HepG2 (cell line): Measurements from ENCODE around the gene SLC48A1. TPM values are rescaled to one million over a fixed set of nuclear protein-coding genes. Genes with fewer than 3 reads are reported as not detected.

ENCODE experiments used
- AKAP8 ChIP-seq: sonication (generic); formaldehyde crosslinking; IDR thresholded peaks from 2 replicates; pipeline ENCODE4 v1.5.1; 2020; ENCODE audit warnings: mild to moderate bottlenecking, missing genetic modification reagents
- CSRNP2 ChIP-seq: sonication (generic); formaldehyde crosslinking; conservative IDR thresholded peaks from 2 replicates; pipeline ENCODE4 v1.8.0; 2022; ENCODE audit warnings: low read depth, missing genetic modification reagents
- FOXO1 ChIP-seq: sonication (generic); formaldehyde crosslinking; IDR thresholded peaks from 2 replicates; pipeline ENCODE4 v1.4.0; 2020; ENCODE audit warnings: missing genetic modification reagents
- GPBP1L1 ChIP-seq: sonication (generic); formaldehyde crosslinking; IDR thresholded peaks from 2 replicates; pipeline ENCODE4 v1.5.0; 2020; ENCODE audit warnings: mild to moderate bottlenecking, missing genetic modification reagents
- KMT2A ChIP-seq: sonication (generic); formaldehyde crosslinking; IDR thresholded peaks from 2 replicates; pipeline ENCODE4 v1.4.0; 2020; ENCODE audit warnings: missing genetic modification reagents
- SNAPC5 ChIP-seq: sonication (generic); formaldehyde crosslinking; IDR thresholded peaks from 2 replicates; pipeline ENCODE4 v1.8.1; 2023; ENCODE audit warnings: mild to moderate bottlenecking, missing genetic modification reagents, borderline replicate concordance
- TEAD2 ChIP-seq: sonication (generic); formaldehyde crosslinking; IDR thresholded peaks from 2 replicates; pipeline ENCODE4 v1.9.0; 2021; ENCODE audit warnings: missing genetic modification reagents
- THAP7 ChIP-seq: sonication (generic); formaldehyde crosslinking; IDR thresholded peaks from 2 replicates; pipeline ENCODE4 v1.8.1; 2023; ENCODE audit warnings: mild to moderate bottlenecking, missing genetic modification reagents
- THYN1 ChIP-seq: sonication (generic); formaldehyde crosslinking; IDR thresholded peaks from 2 replicates; pipeline ENCODE4 v1.8.1; 2023; ENCODE audit warnings: low read depth, mild to moderate bottlenecking, moderate library complexity, missing genetic modification reagents, borderline replicate concordance
- WIZ ChIP-seq: sonication (generic); formaldehyde crosslinking; IDR thresholded peaks from 2 replicates; pipeline ENCODE4 v1.5.1; 2020; ENCODE audit warnings: mild to moderate bottlenecking, missing genetic modification reagents
- ZBTB8A ChIP-seq: sonication (generic); formaldehyde crosslinking; IDR thresholded peaks from 2 replicates; pipeline ENCODE4 v1.4.0; 2020; ENCODE audit warnings: mild to moderate bottlenecking, low read depth, missing genetic modification reagents, borderline replicate concordance
- ZNF230 ChIP-seq: sonication (generic); formaldehyde crosslinking; IDR thresholded peaks from 2 replicates; pipeline ENCODE4 v1.4.0; 2020; ENCODE audit warnings: mild to moderate bottlenecking, missing genetic modification reagents
- ZNF556 ChIP-seq: sonication (generic); formaldehyde crosslinking; IDR thresholded peaks from 2 replicates; pipeline ENCODE4 v1.4.0; 2020; ENCODE audit warnings: mild to moderate bottlenecking, missing genetic modification reagents, borderline replicate concordance
- ZNF567 ChIP-seq: sonication (generic); formaldehyde crosslinking; IDR thresholded peaks from 2 replicates; pipeline ENCODE4 v1.8.1; 2023; ENCODE audit warnings: mild to moderate bottlenecking, missing genetic modification reagents, borderline replicate concordance
- ZNF577 ChIP-seq: sonication (generic); formaldehyde crosslinking; IDR thresholded peaks from 2 replicates; pipeline ENCODE4 v1.4.0; 2020; ENCODE audit warnings: mild to moderate bottlenecking, low read depth, missing genetic modification reagents, borderline replicate concordance
- ZNF703 ChIP-seq: sonication (generic); formaldehyde crosslinking; IDR thresholded peaks from 2 replicates; pipeline ENCODE4 v1.5.1; 2020; ENCODE audit warnings: missing genetic modification reagents, mild to moderate bottlenecking, moderate library complexity, borderline replicate concordance
- ZSCAN12 ChIP-seq: sonication (generic); formaldehyde crosslinking; IDR thresholded peaks from 2 replicates; pipeline ENCODE4 v1.9.0; 2021; ENCODE audit warnings: mild to moderate bottlenecking, missing genetic modification reagents
- ZSCAN25 ChIP-seq: sonication (generic); formaldehyde crosslinking; IDR thresholded peaks from 2 replicates; pipeline ENCODE4 v1.8.0; 2022; ENCODE audit warnings: mild to moderate bottlenecking, missing genetic modification reagents
- polyA plus RNA-seq, 8 experiments: library from polyadenylated mRNA; depleted of rRNA in 3 of 8; stranded (reverse) in 7 of 8; unstranded in 1 of 8; fragments of >200 nt; fragmentation: Illumina TruSeq in 4 of 8; extraction: Trizol in 4 of 8; gene quantifications; 2 replicates each; pipeline versions ENCODE4 v1.2.1 to v1.2.3, GENCODE V29; 2011 to 2016; ENCODE audit warnings: low read depth in 4 of 8, missing spikeins in 1 of 8, mixed read lengths in 1 of 8; ENCODE audit not compliant: insufficient read depth in 1 of 8
- total RNA-seq, 5 experiments: library from RNA; depleted of rRNA; stranded (reverse); fragments of >200 nt; fragmentation: Illumina TruSeq; extraction: Trizol; gene quantifications; 2 replicates each; pipeline ENCODE4 v1.2.3, GENCODE V29; 2016; ENCODE audit warnings: low read depth in 1 of 5
- TF ChIP-seq, protein P1 (sequence below): sonication (generic); formaldehyde crosslinking; IDR thresholded peaks from 2 replicates; pipeline ENCODE4 v1.5.1; 2020; ENCODE audit warnings: mild to moderate bottlenecking, missing genetic modification reagents
- TF ChIP-seq, protein P2 (sequence below): sonication (generic); formaldehyde crosslinking; IDR thresholded peaks from 2 replicates; pipeline ENCODE4 v1.5.1; 2020; ENCODE audit warnings: mild to moderate bottlenecking, missing genetic modification reagents, borderline replicate concordance

Gene SLC48A1
- total and polyA plus RNA-seq, 2 of the 13 experiments (the other 11 are each of a cell fraction or from before 2014, with no cell fraction given) = 2.2 to 3.7 TPM

- TF ChIP-seq, protein P1, sequence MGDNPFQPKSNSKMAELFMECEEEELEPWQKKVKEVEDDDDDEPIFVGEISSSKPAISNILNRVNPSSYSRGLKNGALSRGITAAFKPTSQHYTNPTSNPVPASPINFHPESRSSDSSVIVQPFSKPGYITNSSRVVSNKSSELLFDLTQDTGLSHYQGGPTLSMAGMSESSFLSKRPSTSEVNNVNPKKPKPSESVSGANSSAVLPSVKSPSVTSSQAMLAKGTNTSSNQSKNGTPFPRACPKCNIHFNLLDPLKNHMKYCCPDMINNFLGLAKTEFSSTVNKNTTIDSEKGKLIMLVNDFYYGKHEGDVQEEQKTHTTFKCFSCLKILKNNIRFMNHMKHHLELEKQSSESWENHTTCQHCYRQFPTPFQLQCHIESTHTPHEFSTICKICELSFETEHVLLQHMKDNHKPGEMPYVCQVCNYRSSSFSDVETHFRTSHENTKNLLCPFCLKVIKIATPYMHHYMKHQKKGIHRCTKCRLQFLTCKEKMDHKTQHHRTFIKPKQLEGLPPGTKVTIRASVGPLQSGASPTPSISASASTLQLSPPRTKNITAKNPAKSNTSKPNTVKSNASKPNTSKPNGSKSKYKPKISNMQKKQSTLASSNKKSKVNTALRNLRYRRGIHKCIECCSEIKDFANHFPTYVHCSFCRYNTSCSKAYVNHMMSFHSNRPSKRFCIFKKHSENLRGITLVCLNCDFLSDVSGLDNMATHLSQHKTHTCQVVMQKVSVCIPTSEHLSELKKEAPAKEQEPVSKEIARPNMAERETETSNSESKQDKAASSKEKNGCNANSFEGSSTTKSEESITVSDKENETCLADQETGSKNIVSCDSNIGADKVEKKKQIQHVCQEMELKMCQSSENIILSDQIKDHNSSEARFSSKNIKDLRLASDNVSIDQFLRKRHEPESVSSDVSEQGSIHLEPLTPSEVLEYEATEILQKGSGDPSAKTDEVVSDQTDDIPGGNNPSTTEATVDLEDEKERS (CRISPR knock-in tag) = no peak
- no peak for TF ChIP-seq ZNF567 (CRISPR knock-in tag)
- TF ChIP-seq ZBTB8A (CRISPR knock-in tag) = no peak
- TF ChIP-seq AKAP8 (CRISPR knock-in tag) = no peak
- peak; percentile 7; the same call in 1 of the 2 replicates for TF ChIP-seq FOXO1 (CRISPR knock-in tag)
- no peak for TF ChIP-seq GPBP1L1 (CRISPR knock-in tag)
- no peak for TF ChIP-seq ZSCAN12 (CRISPR knock-in tag)
- TF ChIP-seq ZNF577 = no peak
- no peak for TF ChIP-seq TEAD2 (CRISPR knock-in tag)
- no peak for TF ChIP-seq SNAPC5 (CRISPR knock-in tag)
- TF ChIP-seq, protein P2, sequence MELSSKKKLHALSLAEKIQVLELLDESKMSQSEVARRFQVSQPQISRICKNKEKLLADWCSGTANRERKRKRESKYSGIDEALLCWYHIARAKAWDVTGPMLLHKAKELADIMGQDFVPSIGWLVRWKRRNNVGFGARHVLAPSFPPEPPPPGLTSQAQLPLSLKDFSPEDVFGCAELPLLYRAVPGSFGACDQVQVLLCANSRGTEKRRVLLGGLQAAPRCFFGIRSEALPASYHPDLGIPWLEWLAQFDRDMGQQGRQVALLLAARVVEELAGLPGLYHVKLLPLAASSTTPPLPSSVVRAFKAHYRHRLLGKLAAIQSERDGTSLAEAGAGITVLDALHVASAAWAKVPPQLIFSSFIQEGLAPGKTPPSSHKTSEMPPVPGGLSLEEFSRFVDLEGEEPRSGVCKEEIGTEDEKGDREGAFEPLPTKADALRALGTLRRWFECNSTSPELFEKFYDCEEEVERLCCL (CRISPR knock-in tag) = no peak
- TF ChIP-seq WIZ (CRISPR knock-in tag) = 0 out of 2 replicates have a peak, but pooled peaks have one; percentile 46
- no peak for TF ChIP-seq ZSCAN25 (CRISPR knock-in tag)
- TF ChIP-seq ZNF230 (CRISPR knock-in tag) = no peak
- no peak for TF ChIP-seq ZNF703
- peak; percentile 27; the same call in 1 of the 2 replicates for TF ChIP-seq ZNF556 (CRISPR knock-in tag)
- TF ChIP-seq THAP7 (CRISPR knock-in tag) = no peak
- no peak for TF ChIP-seq CSRNP2 (CRISPR knock-in tag)
- TF ChIP-seq THYN1 = no peak
- no peak for TF ChIP-seq KMT2A
Observed at GRCh38 chr12:47758834-47759690, 14.0 kb upstream of the SLC48A1 start, which contains the start of gene RAPGEF3 (continued).
